ENCODE results near the gene SYNE2.

- TF ChIP-seq CBX5 (IDR thresholded peaks at IDR 0.05; ENCODE audit: low read depth, low read length) (no peak), CTCF (IDR thresholded peaks at IDR 0.05; ENCODE audit: control extremely low read depth in 1 of 3, insufficient read depth in 1 of 3, low read depth in 1 of 3, low read length in 3 of 3) (no peak), ZNF274 (IDR thresholded peaks at IDR 0.05; ENCODE audit: borderline replicate concordance, extremely low read depth, low read length) (no peak), FOSL1 (IDR thresholded peaks at IDR 0.05; ENCODE audit: insufficient read depth, low read depth, low read length) (no peak), POLR2A (IDR thresholded peaks at IDR 0.05; ENCODE audit: control extremely low read depth in 1 of 2, low read depth in 2 of 2, low read length in 2 of 2) (no peak)
These were observed 356.8 kb downstream of the SYNE2 start for GRCh38 chr14:64209444-64210131.

All from H1 (cell line).